Measurements from ENCODE around the gene MTMR4. TPM values are rescaled to one million over a fixed set of nuclear protein-coding genes. Genes with fewer than 3 reads are reported as not detected.

MTMR4 gene
- total RNA-seq, 1 donor from 2014 or later, result 30.2 TPM

- Mint-ChIP-seq H3K36me3 (ENCODE audit: low read depth) (peaks cover 2% of the 10 kb centered on the region), H3K9me3 (ENCODE audit: low read depth) (no peaks in the 10 kb centered on the region), H3K27me3 (ENCODE audit: low read depth) (peaks cover 5% of the 10 kb centered on the region), H3K4me1 (ENCODE audit: low read depth) (peaks cover 9% of the 10 kb centered on the region), H3K4me3 (ENCODE audit: unreplicated experiment) (no peak overlapping the region), H3K27ac (ENCODE audit: unreplicated experiment) (no peak overlapping the region)
- no peak for DNase-seq (ENCODE audit: low spot score)
- peak; percentile 51 for TF ChIP-seq CTCF (IDR thresholded peaks at IDR 0.05)
These were observed 26.8 kb upstream of the MTMR4 start for GRCh38 chr17:58541249-58541648.

- no peaks in the 10 kb centered on the region for H3K9me3 Mint-ChIP-seq (ENCODE audit: low read depth)
These were observed 25.3 kb upstream of the MTMR4 start for GRCh38 chr17:58539698-58540097.

GRCh38 chr17:58538811-58539409, 24.5 kb upstream of the MTMR4 start:
- H3K27me3 Mint-ChIP-seq (ENCODE audit: low read depth), result peaks cover 5% of the 10 kb centered on the region
- no peak overlapping the region for H3K27ac Mint-ChIP-seq (ENCODE audit: unreplicated experiment)
- peaks cover 17% of the 10 kb centered on the region for H3K4me1 Mint-ChIP-seq (ENCODE audit: low read depth)
- no peak overlapping the region for H3K4me3 Mint-ChIP-seq (ENCODE audit: unreplicated experiment)
- DNase-seq (ENCODE audit: low spot score), result no peak
- no peaks in the 10 kb centered on the region for H3K9me3 Mint-ChIP-seq (ENCODE audit: low read depth)
- TF ChIP-seq CTCF (IDR thresholded peaks at IDR 0.05), result no peak
- no peaks in the 10 kb centered on the region for H3K36me3 Mint-ChIP-seq (ENCODE audit: low read depth)

More at GRCh38 chr17:58539698-58540097, 25.3 kb upstream of the MTMR4 start:
- Mint-ChIP-seq H3K36me3 (ENCODE audit: low read depth) (no peaks in the 10 kb centered on the region), H3K4me3 (ENCODE audit: unreplicated experiment) (no peak overlapping the region), H3K4me1 (ENCODE audit: low read depth) (peaks cover 17% of the 10 kb centered on the region), H3K27me3 (ENCODE audit: low read depth) (peaks cover 5% of the 10 kb centered on the region), H3K27ac (ENCODE audit: unreplicated experiment) (no peak overlapping the region)
- no peak for TF ChIP-seq CTCF (IDR thresholded peaks at IDR 0.05)
- no peak for DNase-seq (ENCODE audit: low spot score)

- DNase-seq (ENCODE audit: low spot score), result no peak
- no peaks in the 10 kb centered on the region for H3K36me3 Mint-ChIP-seq (ENCODE audit: low read depth)
- H3K9me3 Mint-ChIP-seq (ENCODE audit: low read depth), result no peaks in the 10 kb centered on the region
- H3K4me3 Mint-ChIP-seq (ENCODE audit: unreplicated experiment), result no peak overlapping the region
- no peak for TF ChIP-seq CTCF (IDR thresholded peaks at IDR 0.05)
- H3K4me1 Mint-ChIP-seq (ENCODE audit: low read depth), result peaks cover 19% of the 10 kb centered on the region
- H3K27ac Mint-ChIP-seq (ENCODE audit: unreplicated experiment), result no peak overlapping the region
- H3K27me3 Mint-ChIP-seq (ENCODE audit: low read depth), result peaks cover 6% of the 10 kb centered on the region
These were observed 22.8 kb upstream of the MTMR4 start for GRCh38 chr17:58537266-58537665.

- DNase-seq (ENCODE audit: low spot score), result no peak
- no peak overlapping the region for H3K27ac Mint-ChIP-seq (ENCODE audit: unreplicated experiment)
- no peak for TF ChIP-seq CTCF (IDR thresholded peaks at IDR 0.05)
- peaks cover 1% of the 10 kb centered on the region for H3K27me3 Mint-ChIP-seq (ENCODE audit: low read depth)
- no peaks in the 10 kb centered on the region for H3K9me3 Mint-ChIP-seq (ENCODE audit: low read depth)
- H3K4me3 Mint-ChIP-seq (ENCODE audit: unreplicated experiment), result no peak overlapping the region
- H3K4me1 Mint-ChIP-seq (ENCODE audit: low read depth), result peaks cover 20% of the 10 kb centered on the region
- H3K36me3 Mint-ChIP-seq (ENCODE audit: low read depth), result no peaks in the 10 kb centered on the region
These were observed 22.1 kb upstream of the MTMR4 start for GRCh38 chr17:58536542-58536941.

All from chondrocyte (in vitro differentiated cells).